Activated T-cell treated with anti-CD3 and anti-CD28 coated beads, Interleukin-2, amount 50 U/mL, for 4 hours (primary cell): ENCODE measurements around the gene ADORA3. TPM values are rescaled to one million over a fixed set of nuclear protein-coding genes. Genes with fewer than 3 reads are reported as not detected.
A peak's percentile ranks its signal among the peaks of the same experiment; 100 is the strongest.

Source experiments
- ATAC-seq, 2 donors: fragments of 200-7000 bp; cut with Tn5 transposase; one replicate each; pipeline ENCODE4 v1.10.0; 2021
- DNase-seq: peaks from one replicate; pipeline ENCODE4 v3.0.0-alpha.2; 2020
- H3K27me3 Mint-ChIP-seq: one replicate; pipeline ENCODE4 v1.8.0; 2021; ENCODE audit warnings: low read depth, mixed read lengths
- H3K36me3 Mint-ChIP-seq: one replicate; pipeline ENCODE4 v1.8.0; 2022; ENCODE audit warnings: mixed read lengths; ENCODE audit not compliant: insufficient read depth
- H3K4me1 Mint-ChIP-seq: one replicate; pipeline ENCODE4 v1.8.0; 2021; ENCODE audit warnings: low read depth, mixed read lengths
- H3K4me3 Mint-ChIP-seq: one replicate; pipeline ENCODE4 v1.8.0; 2021; ENCODE audit warnings: mild to moderate bottlenecking, moderate library complexity, mixed read lengths
- H3K9me3 Mint-ChIP-seq: one replicate; pipeline ENCODE4 v1.8.0; 2021; ENCODE audit warnings: mixed read lengths
- total RNA-seq, 3 donors: library from RNA; stranded (reverse); gene quantifications; one replicate each; pipeline ENCODE4 v1.2.1, GENCODE V29; 2021

The ADORA3 gene
- total RNA-seq, 3 donors from 2014 or later = not detected

- Mint-ChIP-seq H3K4me1 (peaks cover 40% of the 10 kb centered on the region), H3K9me3 (no peaks in the 10 kb centered on the region), H3K27me3 (no peaks in the 10 kb centered on the region), H3K36me3 (no peaks in the 10 kb centered on the region), H3K4me3 (peak overlapping the region; percentile 50)
- DNase-seq = peak; percentile 20
- peak; percentile 36 to 59 for ATAC-seq
Measured at GRCh38 chr1:111515291-111516004, 12.0 kb upstream of the ADORA3 start.

GRCh38 chr1:111513410-111514020 lies 10.1 kb upstream of the ADORA3 start:
- H3K27me3 Mint-ChIP-seq = no peaks in the 10 kb centered on the region
- peaks cover 46% of the 10 kb centered on the region for H3K4me1 Mint-ChIP-seq
- H3K9me3 Mint-ChIP-seq = no peaks in the 10 kb centered on the region
- no peak for ATAC-seq
- H3K4me3 Mint-ChIP-seq = no peak overlapping the region
- H3K36me3 Mint-ChIP-seq = no peaks in the 10 kb centered on the region
- no peak for DNase-seq

GRCh38 chr1:111512931-111513330 lies 9.5 kb upstream of the ADORA3 start:
- DNase-seq (no peak), ATAC-seq (no peak)
- no peaks in the 10 kb centered on the region for H3K36me3 Mint-ChIP-seq
- no peak overlapping the region for H3K4me3 Mint-ChIP-seq
- no peaks in the 10 kb centered on the region for H3K9me3 Mint-ChIP-seq
- no peaks in the 10 kb centered on the region for H3K27me3 Mint-ChIP-seq
- H3K4me1 Mint-ChIP-seq = peaks cover 50% of the 10 kb centered on the region

- no peaks in the 10 kb centered on the region for H3K9me3 Mint-ChIP-seq
- H3K36me3 Mint-ChIP-seq = no peaks in the 10 kb centered on the region
- H3K27me3 Mint-ChIP-seq = no peaks in the 10 kb centered on the region
- no peak overlapping the region for H3K4me3 Mint-ChIP-seq
- ATAC-seq (no peak), DNase-seq (no peak)
- peaks cover 50% of the 10 kb centered on the region for H3K4me1 Mint-ChIP-seq
Measured at GRCh38 chr1:111512132-111512889, 8.9 kb upstream of the ADORA3 start.

GRCh38 chr1:111511370-111511769 lies 7.9 kb upstream of the ADORA3 start:
- no peak for DNase-seq
- no peaks in the 10 kb centered on the region for H3K36me3 Mint-ChIP-seq
- no peaks in the 10 kb centered on the region for H3K9me3 Mint-ChIP-seq
- H3K4me3 Mint-ChIP-seq = no peak overlapping the region
- no peak for ATAC-seq
- peaks cover 46% of the 10 kb centered on the region for H3K4me1 Mint-ChIP-seq
- H3K27me3 Mint-ChIP-seq = no peaks in the 10 kb centered on the region

GRCh38 chr1:111509997-111510375 lies 6.6 kb upstream of the ADORA3 start:
- Mint-ChIP-seq H3K27me3 (no peaks in the 10 kb centered on the region), H3K36me3 (no peaks in the 10 kb centered on the region), H3K4me3 (no peak overlapping the region), H3K4me1 (peaks cover 48% of the 10 kb centered on the region), H3K9me3 (no peaks in the 10 kb centered on the region)
- ATAC-seq = no peak
- no peak for DNase-seq

GRCh38 chr1:111507411-111508201 lies 4.2 kb upstream of the ADORA3 start:
- Mint-ChIP-seq H3K4me1 (peaks cover 66% of the 10 kb centered on the region), H3K9me3 (no peaks in the 10 kb centered on the region), H3K27me3 (no peaks in the 10 kb centered on the region), H3K36me3 (no peaks in the 10 kb centered on the region), H3K4me3 (peak overlapping the region; percentile 69)
- ATAC-seq = peak; percentile 68 to 69
- peak; percentile 57 for DNase-seq

- H3K9me3 Mint-ChIP-seq = no peaks in the 10 kb centered on the region
- no peak for ATAC-seq
- H3K4me1 Mint-ChIP-seq = peaks cover 68% of the 10 kb centered on the region
- no peak for DNase-seq
- H3K27me3 Mint-ChIP-seq = no peaks in the 10 kb centered on the region
- no peaks in the 10 kb centered on the region for H3K36me3 Mint-ChIP-seq
- no peak overlapping the region for H3K4me3 Mint-ChIP-seq
Measured at GRCh38 chr1:111506561-111506960, 3.1 kb upstream of the ADORA3 start.

- DNase-seq = no peak
- H3K4me3 Mint-ChIP-seq = no peak overlapping the region
- no peaks in the 10 kb centered on the region for H3K36me3 Mint-ChIP-seq
- ATAC-seq = peak; percentile 24 to 49
- peaks cover 75% of the 10 kb centered on the region for H3K4me1 Mint-ChIP-seq
- no peaks in the 10 kb centered on the region for H3K9me3 Mint-ChIP-seq
- H3K27me3 Mint-ChIP-seq = no peaks in the 10 kb centered on the region
Measured at GRCh38 chr1:111505641-111506119, 2.2 kb upstream of the ADORA3 start.

GRCh38 chr1:111504097-111504496 lies 664 bp upstream of the ADORA3 start:
- no peaks in the 10 kb centered on the region for H3K9me3 Mint-ChIP-seq
- peaks cover 68% of the 10 kb centered on the region for H3K4me1 Mint-ChIP-seq
- H3K4me3 Mint-ChIP-seq = no peak overlapping the region
- DNase-seq (no peak), ATAC-seq (no peak)
- H3K27me3 Mint-ChIP-seq = no peaks in the 10 kb centered on the region
- no peaks in the 10 kb centered on the region for H3K36me3 Mint-ChIP-seq

- Mint-ChIP-seq H3K4me1 (peaks cover 61% of the 10 kb centered on the region), H3K36me3 (no peaks in the 10 kb centered on the region), H3K9me3 (peaks cover 3% of the 10 kb centered on the region), H3K27me3 (no peaks in the 10 kb centered on the region), H3K4me3 (no peak overlapping the region)
- no peak for ATAC-seq
- no peak for DNase-seq
Measured at GRCh38 chr1:111501645-111502044, 1.8 kb downstream of the ADORA3 start.

- no peak for ATAC-seq
- Mint-ChIP-seq H3K36me3 (no peaks in the 10 kb centered on the region), H3K4me3 (no peak overlapping the region), H3K27me3 (no peaks in the 10 kb centered on the region), H3K9me3 (peaks cover 13% of the 10 kb centered on the region), H3K4me1 (peaks cover 41% of the 10 kb centered on the region)
- DNase-seq = no peak
Measured at GRCh38 chr1:111499026-111499785, 4.2 kb downstream of the ADORA3 start.

GRCh38 chr1:111497592-111497991 lies 5.8 kb downstream of the ADORA3 start:
- H3K27me3 Mint-ChIP-seq = no peaks in the 10 kb centered on the region
- peaks cover 13% of the 10 kb centered on the region for H3K9me3 Mint-ChIP-seq
- H3K36me3 Mint-ChIP-seq = no peaks in the 10 kb centered on the region
- H3K4me3 Mint-ChIP-seq = no peak overlapping the region
- DNase-seq (no peak), ATAC-seq (no peak)
- peaks cover 24% of the 10 kb centered on the region for H3K4me1 Mint-ChIP-seq
